Right atrium auricular region (tissue), 2 donors: ENCODE results near the gene PC. TPM values are rescaled to one million over a fixed set of nuclear protein-coding genes. Genes with fewer than 3 reads are reported as not detected.

Experiments
- DNase-seq: peaks from one replicate; pipeline ENCODE4 v3.0.0-alpha.2; 2019; ENCODE audit warnings: low spot score
- H3K27ac ChIP-seq, 2 donors: fragments of 200-600 bp; sonication (generic); 1 replicate in 1 of 2; 2 replicates in 1 of 2; pipeline ENCODE4 v1.5.1; 2016 to 2019
- H3K27me3 ChIP-seq, 2 donors: fragments of 200-600 bp; sonication (generic); one replicate each; pipeline versions ENCODE4 v1.5.1 to v1.6.0; 2017 to 2019
- H3K36me3 ChIP-seq: fragments of 200-600 bp; sonication (generic); one replicate; pipeline ENCODE4 v1.5.1; 2016
- H3K4me1 ChIP-seq, 2 donors: fragments of 200-600 bp; sonication (generic); one replicate each; pipeline versions ENCODE4 v1.5.1 to v1.6.0; 2017 to 2019
- H3K4me3 ChIP-seq, 2 donors: fragments of 200-600 bp; sonication (generic); 1 replicate in 1 of 2; 2 replicates in 1 of 2; pipeline ENCODE4 v1.5.1; 2017 to 2019; ENCODE audit warnings: mild to moderate bottlenecking in 1 of 2, moderate library complexity in 1 of 2
- H3K9me3 ChIP-seq, 2 donors: fragments of 200-600 bp; sonication (generic); one replicate each; pipeline ENCODE4 v1.5.1; 2019
- CTCF ChIP-seq, 2 donors: fragments of 200-600 bp; sonication (generic); IDR thresholded peaks; one replicate each; pipeline ENCODE4 v1.5.1; 2019; ENCODE audit warnings: antibody characterized with exemption in 2 of 2
- total RNA-seq, 2 donors: library from RNA; depleted of rRNA; stranded (reverse); fragments of >200 nt; gene quantifications; one replicate each; pipeline ENCODE4 v1.1.0, GENCODE V29; 2016

PC gene
- total RNA-seq, 2 donors from 2014 or later, result 8.6 to 9.3 TPM

GRCh38 chr11:66905631-66906030 is 52.6 kb downstream of the PC start:
- H3K36me3 ChIP-seq, result no peaks in the 10 kb centered on the region
- no peaks in the 10 kb centered on the region for H3K27me3 ChIP-seq
- H3K4me3 ChIP-seq, result no peak overlapping the region
- H3K9me3 ChIP-seq, result no peaks in the 10 kb centered on the region
- H3K4me1 ChIP-seq, result peaks cover 0 to 9% of the 10 kb centered on the region in 2 donors
- H3K27ac ChIP-seq, result no peak overlapping the region
- no peak for TF ChIP-seq CTCF (IDR thresholded peaks at IDR 0.05)
- DNase-seq, result no peak

GRCh38 chr11:66904981-66905521 is 53.1 kb downstream of the PC start:
- no peak overlapping the region for H3K27ac ChIP-seq

GRCh38 chr11:66904561-66904960 is 53.6 kb downstream of the PC start:
- DNase-seq, result no peak
- no peak for TF ChIP-seq CTCF (IDR thresholded peaks at IDR 0.05)

More at GRCh38 chr11:66904981-66905521, 53.1 kb downstream of the PC start:
- Histone ChIP-seq H3K36me3 (no peaks in the 10 kb centered on the region), H3K9me3 (no peaks in the 10 kb centered on the region), H3K4me1 (peaks cover 0 to 9% of the 10 kb centered on the region in 2 donors), H3K4me3 (no peak overlapping the region), H3K27me3 (no peaks in the 10 kb centered on the region)
- TF ChIP-seq CTCF (IDR thresholded peaks at IDR 0.05), result no peak
- no peak for DNase-seq

GRCh38 chr11:66904055-66904454 is 54.1 kb downstream of the PC start:
- no peaks in the 10 kb centered on the region for H3K36me3 ChIP-seq
- no peaks in the 10 kb centered on the region for H3K9me3 ChIP-seq
- DNase-seq, result no peak
- no peak for TF ChIP-seq CTCF (IDR thresholded peaks at IDR 0.05)
- peaks cover 0 to 9% of the 10 kb centered on the region in 2 donors for H3K4me1 ChIP-seq
- no peaks in the 10 kb centered on the region for H3K27me3 ChIP-seq
- H3K4me3 ChIP-seq, result no peak overlapping the region
- no peak overlapping the region for H3K27ac ChIP-seq

More at GRCh38 chr11:66904561-66904960, 53.6 kb downstream of the PC start:
- Histone ChIP-seq H3K4me3 (no peak overlapping the region), H3K9me3 (no peaks in the 10 kb centered on the region), H3K4me1 (peaks cover 0 to 9% of the 10 kb centered on the region in 2 donors), H3K36me3 (no peaks in the 10 kb centered on the region), H3K27ac (no peak overlapping the region), H3K27me3 (no peaks in the 10 kb centered on the region)

GRCh38 chr11:66902486-66903177 is 55.6 kb downstream of the PC start:
- Histone ChIP-seq H3K27me3 (no peaks in the 10 kb centered on the region), H3K4me3 (no peak overlapping the region), H3K27ac (no peak overlapping the region), H3K4me1 (peaks cover 0 to 9% of the 10 kb centered on the region in 2 donors), H3K9me3 (no peaks in the 10 kb centered on the region), H3K36me3 (no peaks in the 10 kb centered on the region)
- no peak for DNase-seq
- TF ChIP-seq CTCF (IDR thresholded peaks at IDR 0.05), result no peak
